SH-SY5Y (cell line): ENCODE measurements around the gene ABCA4.

Experiments
- GATA2 ChIP-seq: IDR thresholded peaks from 2 replicates; pipeline ENCODE4 v1.6.1; 2011; ENCODE audit warnings: mild to moderate bottlenecking, low read depth, low read length
- GATA3 ChIP-seq: IDR thresholded peaks from 2 replicates; pipeline ENCODE4 v1.6.1; 2011; ENCODE audit warnings: low read depth, mild to moderate bottlenecking, low read length, moderate library complexity

The ABCA4 gene

DNA sequence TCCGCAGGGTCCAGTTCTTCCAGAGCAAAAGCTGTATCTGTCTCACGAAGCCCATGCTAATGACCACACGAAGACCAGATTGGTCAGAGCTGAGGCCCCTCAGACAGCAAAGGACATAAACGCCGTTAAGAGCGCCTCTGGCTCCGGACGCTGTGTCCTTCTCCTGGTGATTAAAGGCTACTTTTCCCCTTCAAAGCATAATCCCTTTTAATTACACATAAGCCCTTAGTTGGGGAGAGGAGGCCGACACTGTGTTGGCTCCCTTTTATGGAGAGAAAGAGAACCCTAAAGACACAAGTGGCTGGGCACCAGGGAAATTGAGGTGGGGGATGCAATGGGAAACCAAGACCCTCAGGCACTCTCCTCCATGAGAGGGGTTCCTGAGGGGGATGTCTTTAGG, at the start of gene ABCA4:
Gene ABCA4, minus strand, starts transcription at position 158 of the 400 bp plus-strand sequence. Its CDS starts 103 bp downstream, at position 55.
- no peak for TF ChIP-seq GATA3
- no peak for TF ChIP-seq GATA2

DNA sequence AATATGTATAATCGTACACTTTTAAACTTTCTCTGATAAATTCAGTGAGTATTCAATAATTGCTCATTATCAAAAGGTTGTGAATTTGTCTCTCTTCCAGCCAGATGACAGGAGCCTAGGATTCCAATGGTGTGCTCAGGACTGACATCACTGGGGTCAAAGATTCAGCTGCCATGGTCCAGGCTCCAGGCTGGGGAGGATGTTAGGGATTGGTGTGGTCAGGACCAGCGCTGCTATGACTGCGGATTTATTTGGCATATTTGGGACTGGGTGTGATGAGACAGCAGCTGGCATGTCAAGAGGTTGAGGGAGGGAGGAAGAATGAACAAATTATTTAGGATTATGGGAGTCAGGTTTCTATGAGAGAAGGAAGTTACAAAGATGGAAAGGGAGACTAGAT, 48.2 kb upstream of the ABCA4 start:
- no peak for TF ChIP-seq GATA3
- no peak for TF ChIP-seq GATA2

DNA sequence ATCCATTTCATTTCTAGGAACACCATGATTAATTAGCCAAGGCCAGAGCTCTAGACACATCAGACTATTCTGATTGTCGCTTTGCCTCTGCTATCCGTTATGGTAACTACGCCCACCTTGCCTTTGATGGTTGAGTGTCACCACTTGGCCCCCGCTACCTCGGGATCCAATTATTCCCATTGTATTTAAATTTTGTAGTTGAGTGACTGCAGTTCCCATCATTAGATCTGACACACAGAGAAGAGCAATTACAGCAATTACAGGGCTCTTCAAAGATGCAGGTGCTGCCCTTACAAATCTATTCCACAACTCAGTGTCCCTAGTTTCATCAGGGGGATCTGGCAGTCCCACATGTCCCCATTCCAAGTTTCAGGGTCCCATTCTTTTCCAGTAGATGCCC, 44.9 kb upstream of the ABCA4 start:
- no peak for TF ChIP-seq GATA3
- no peak for TF ChIP-seq GATA2

GRCh38 chr1:94160811-94161210, 39.9 kb upstream of the ABCA4 start:
- TF ChIP-seq GATA2 (no peak), GATA3 (no peak)

GRCh38 chr1:94156096-94156625, 35.2 kb upstream of the ABCA4 start:
- TF ChIP-seq GATA3 = no peak
- no peak for TF ChIP-seq GATA2

DNA sequence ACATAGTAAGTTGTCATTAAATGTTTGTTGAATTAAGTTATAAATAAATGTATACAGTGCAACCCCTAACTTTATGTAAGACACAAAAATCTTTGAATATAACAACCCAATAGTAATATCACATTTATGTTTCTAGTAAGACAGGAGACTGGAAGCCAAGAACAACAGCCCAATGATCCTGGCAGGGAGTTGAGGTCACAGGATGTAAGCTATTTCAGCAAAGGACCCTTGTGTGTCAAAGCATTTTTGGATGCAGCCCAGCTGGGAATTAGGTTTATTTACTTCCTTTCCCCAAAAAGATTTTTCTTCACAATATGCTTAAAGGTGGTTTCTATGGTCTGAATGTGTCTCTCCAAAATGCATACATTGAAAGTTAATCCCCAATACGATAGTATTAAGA, 34.0 kb upstream of the ABCA4 start:
- no peak for TF ChIP-seq GATA3
- TF ChIP-seq GATA2 = no peak

DNA sequence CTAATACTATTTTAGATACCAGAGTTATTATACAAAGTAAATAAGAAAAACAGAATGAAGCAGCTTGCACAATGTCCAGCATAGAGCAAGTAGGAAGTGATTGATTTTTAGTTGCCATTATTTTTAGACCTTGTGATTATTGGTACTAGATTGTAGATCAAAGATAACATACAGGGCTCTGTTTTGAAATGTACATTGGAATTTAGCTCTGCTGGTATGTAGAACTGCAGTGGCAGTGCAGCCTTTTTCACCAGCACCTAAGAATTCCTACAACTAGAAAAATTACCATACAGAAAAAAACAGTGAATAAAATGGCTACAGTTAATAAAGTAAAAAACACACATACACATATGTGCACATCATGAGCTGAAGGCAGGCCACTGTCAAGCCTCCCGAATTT, 32.2 kb upstream of the ABCA4 start:
- no peak for TF ChIP-seq GATA3
- no peak for TF ChIP-seq GATA2

- TF ChIP-seq GATA2 (no peak), GATA3 (no peak)
Observed at GRCh38 chr1:94146273-94146672, 25.3 kb upstream of the ABCA4 start.

DNA sequence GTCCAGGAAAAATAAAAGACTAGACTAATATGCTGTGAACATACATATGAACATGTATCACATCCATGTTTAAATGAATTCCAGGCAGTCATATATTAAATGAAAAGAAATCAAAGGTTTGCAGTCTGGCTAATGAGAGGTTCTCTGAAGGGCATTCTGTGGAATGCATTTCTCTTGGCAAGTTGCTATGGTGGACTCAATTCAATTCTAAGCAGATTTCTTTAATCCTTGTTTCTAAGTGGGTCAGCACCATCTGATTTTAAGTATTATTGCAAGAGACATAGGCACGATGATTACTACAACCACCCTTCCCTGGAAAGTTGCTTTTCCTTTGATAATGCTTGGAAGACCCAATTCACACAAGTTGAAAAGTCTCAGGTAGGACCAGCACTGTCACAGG, 23.9 kb upstream of the ABCA4 start:
- no peak for TF ChIP-seq GATA3
- TF ChIP-seq GATA2 = no peak

- no peak for TF ChIP-seq GATA3
- TF ChIP-seq GATA2 = no peak
Observed at GRCh38 chr1:94143809-94144176, 22.8 kb upstream of the ABCA4 start.

DNA sequence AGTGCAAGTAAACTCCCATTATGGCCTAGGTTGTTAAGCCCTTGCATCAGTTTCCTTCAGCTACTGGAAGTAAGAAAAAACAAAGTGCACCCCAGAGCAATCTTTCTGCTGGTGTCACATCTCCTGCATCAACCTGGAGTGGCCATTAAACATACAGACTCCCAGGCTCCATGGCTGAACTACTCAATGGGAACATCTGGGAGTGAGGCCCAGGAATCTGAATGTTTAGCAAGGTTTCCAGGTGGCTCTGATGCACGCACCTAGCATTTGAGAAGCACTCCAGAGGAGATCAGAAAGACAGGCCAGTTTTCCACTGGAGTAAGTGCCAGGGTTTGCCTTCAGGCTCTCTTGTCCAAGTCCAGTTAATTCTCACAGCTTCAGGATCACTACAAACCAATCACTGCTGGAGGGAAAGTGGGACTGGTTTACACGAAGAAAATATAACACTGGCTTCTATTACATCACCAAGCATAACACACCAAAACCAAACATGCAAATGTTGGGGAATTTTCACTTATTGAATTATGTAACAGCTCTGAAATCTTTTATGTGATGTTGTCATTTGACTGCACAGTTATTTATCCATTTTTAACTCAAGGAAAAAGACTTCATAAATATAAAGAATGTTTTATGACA, 22.3 kb upstream of the ABCA4 start:
- TF ChIP-seq GATA3 (no peak), GATA2 (no peak)

- TF ChIP-seq GATA2 (no peak), GATA3 (no peak)
Observed at GRCh38 chr1:94142583-94142982, 21.6 kb upstream of the ABCA4 start.

GRCh38 chr1:94142022-94142421, 21.1 kb upstream of the ABCA4 start:
- TF ChIP-seq GATA3 (no peak), GATA2 (no peak)

GRCh38 chr1:94132111-94132510, 11.2 kb upstream of the ABCA4 start:
- TF ChIP-seq GATA3 (no peak), GATA2 (no peak)

DNA sequence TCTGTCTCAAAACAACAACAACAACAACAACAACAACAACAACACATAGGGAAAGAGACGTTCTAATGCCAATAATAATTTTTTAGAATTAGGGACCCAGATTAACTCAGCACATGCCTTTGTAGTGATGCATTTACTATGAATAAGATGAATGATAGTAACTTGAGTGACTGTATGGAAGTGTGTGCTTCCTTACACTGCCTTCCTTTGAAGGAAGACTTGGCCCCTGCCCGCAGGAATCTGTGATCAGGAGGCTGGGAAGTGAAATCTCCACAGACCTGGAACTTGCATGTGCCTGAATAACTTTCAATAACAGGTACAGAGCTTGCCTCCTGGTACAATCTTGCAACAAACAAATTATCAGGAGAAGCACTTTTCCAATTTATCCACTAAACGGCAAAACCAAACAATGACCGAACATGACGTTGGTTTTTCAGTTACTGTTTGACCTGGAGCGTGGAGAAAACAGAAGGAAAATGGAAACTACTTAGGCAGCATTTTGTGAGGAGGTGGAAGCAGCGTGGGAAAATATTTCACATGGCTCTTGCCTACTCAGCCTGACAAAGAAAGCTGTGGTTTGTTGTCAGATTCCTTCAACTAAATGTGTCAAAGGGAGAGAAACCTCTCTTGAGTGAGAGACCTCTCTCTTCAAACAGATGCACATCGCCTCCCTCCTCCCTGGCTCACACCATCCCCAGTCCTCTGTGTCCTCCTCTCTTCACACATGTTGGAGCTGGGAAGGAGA, 10.1 kb upstream of the ABCA4 start:
- no peak for TF ChIP-seq GATA2
- TF ChIP-seq GATA3 = no peak

GRCh38 chr1:94126651-94127050, 5.7 kb upstream of the ABCA4 start:
- TF ChIP-seq GATA2 (no peak), GATA3 (no peak)
